Measurements from ENCODE around the gene ERCC2.

The ERCC2 gene

DNA sequence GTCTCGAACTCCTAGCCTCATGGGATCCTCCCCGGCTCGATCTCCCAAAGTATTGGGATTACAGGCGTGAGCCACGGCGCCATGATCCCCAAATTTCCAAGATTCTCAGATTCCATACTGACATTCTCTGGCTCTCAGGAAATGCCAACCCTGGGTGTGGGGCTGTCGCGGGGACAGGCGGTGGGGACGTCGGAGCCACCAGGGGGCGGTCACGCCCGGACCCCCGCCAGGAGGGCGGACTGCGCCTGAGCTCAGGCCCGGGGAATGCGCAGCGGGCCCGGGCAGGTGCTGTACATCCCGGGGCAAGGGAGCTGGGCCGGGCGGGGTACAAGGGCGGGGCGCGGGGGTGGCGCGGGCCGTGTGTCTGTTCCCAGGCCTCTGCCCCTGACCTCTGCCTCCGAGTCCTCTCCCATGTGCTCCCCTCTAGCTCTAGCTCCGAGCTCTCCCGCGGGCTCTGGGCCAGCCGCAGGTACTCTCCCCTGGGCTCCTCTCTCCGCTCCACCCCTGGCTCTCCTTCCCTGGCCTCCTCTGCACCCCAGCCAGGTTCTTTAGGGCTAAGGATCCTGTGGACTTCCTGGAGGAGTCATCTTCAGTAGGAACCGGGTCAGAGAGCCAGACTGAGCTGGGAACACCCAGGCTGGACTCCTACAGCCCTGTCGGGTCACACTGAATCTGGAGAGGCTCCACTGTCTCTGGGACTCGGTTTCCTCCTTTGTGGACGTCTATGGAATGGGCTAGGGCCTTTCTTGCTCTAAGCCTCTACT lies 32.1 kb upstream of the ERCC2 start:
- no peak for DNase-seq (ENCODE audit: low read depth in 2 of 3, low spot score in 2 of 3)

DNA sequence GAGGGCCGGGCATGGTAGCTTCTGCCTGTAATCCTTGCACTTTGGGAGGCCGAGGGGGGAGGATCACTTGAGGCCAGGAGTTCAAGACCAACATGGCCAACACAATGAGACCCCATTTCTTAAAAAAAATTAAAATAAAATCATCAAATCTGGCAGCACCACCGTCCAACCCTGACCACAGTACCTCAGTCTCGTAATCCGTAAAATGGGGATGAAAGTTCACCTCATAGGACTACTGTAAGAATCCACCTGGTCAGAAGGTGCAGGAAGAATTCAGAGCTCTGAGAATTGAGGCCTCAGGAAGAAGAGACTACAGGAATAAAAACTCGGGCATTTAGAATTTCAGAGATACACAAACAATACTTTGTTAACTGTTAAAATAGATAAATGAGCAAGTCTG lies 31.4 kb upstream of the ERCC2 start:
- DNase-seq (ENCODE audit: low read depth in 2 of 3, low spot score in 2 of 3), result no peak

DNA sequence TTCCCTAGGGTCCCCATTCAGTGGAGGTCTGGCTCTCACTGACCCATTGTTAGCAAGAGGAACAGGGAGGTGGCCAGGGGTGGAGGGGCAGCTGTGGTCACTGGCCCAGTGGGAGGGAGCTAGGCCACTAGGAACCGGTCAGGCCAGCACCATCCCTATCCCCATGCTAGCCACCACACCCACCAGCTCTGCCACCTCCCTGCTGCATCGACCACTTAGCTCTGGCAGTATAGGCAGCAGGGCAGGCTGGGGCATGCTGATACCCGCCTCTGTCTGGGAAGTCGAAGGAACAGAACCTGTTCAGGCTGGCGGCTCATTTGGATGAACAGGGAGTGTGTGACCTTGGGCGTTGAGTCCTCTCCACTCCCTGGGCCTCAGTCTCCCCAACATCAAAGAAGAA lies 29.8 kb upstream of the ERCC2 start:
- no peak for DNase-seq (ENCODE audit: low read depth in 2 of 3, low spot score in 2 of 3)

DNA sequence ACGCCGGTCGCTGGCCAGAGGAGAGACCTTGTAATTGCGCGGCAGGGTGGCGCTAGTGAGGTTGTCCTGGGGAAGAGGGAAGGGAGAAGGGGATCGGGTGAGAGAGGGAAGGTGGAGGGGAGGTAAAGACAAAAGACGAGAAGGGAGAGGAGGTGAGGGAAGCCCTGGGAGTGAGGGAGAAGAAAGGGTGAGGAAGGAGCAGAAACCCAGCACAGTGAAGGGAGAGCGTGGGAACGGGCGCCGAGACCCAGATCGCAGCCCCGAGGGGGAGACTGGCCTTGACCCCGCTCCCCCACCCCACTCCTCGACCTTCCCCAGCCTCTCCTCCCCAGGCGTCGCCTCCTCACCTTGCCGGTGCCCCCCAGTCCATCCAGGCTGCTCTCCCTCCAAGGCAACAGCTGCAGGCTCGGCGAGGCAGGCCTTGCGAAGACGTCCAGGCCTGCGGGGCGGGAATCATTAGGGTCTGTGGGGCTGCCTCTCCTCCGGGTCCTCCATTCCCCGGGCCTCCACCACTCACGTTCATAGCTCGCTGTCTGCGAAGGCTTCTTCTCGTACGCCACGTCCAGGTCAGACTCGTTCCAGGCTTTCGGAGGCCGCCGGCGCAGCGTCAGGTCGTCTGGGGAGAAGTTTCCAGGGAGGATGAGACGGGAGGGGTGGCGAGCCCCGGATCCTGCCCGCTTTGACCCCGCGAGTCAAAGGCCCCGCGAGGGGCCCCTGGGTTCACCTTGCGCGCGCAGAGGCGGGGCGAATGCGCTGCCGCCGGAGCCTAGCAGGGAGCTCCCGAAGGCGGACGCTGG lies 25.6 kb upstream of the ERCC2 start:
- no peak for DNase-seq (ENCODE audit: low read depth in 2 of 3, low spot score in 2 of 3)

DNA sequence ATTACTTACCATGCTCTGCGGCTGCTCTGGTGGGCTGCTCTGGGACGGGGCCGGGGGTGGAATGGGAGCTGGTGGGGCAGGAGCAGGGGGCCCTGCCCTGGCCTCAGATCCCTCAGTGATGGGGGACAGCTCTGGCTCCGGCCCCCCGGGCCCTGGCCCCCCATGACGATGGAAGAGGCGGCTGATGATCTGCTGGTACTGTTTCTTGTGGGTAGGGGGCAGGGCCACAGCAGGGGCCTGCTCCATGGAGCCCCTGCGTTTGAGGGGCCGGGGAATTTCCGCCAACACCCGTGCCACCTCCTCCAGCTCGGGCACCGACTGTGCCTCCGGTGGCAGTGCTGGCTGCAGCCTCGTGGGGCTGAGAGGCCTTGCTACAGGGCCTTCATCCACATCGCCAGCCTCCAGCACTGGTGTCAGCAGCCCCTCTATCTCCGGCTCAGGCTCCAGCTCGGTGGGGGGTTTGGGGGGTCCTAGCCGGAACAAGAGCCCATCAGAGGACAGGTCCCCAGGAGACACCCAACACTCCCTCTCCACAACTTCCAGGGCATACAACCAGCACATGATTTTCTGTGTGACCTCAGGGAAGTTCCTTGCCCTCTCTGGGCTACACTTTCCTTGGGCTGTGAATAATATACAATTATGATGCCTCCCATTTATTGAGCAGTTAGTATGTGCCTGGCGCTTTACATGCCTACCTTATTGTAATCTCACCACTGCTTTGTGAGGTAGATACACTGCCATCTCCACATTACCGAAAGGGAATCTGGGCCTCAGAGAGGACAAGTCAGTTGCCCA lies 21.7 kb upstream of the ERCC2 start:
- DNase-seq (ENCODE audit: low read depth in 2 of 3, low spot score in 2 of 3), result no peak

DNA sequence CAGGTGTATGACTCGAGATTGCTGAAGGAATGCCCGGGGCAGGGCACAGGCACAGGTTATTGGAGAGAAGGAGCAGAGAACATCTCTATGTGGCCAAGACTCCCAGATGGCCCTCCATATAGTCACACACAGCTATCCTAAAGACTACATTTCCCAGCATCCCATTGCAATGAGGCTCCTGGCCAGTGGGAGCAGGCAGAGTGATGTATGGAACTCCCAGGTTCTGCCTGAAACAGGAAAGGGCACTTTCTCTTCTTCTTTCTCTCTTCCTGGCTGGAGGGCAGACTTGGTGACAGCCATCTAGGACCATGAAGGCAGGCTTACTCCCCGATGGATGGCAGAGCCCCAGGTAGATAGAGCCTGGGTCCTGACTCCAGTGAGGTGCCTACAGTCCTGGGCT lies 21.0 kb upstream of the ERCC2 start:
- DNase-seq (ENCODE audit: low read depth in 2 of 3, low spot score in 2 of 3), result no peak

DNA sequence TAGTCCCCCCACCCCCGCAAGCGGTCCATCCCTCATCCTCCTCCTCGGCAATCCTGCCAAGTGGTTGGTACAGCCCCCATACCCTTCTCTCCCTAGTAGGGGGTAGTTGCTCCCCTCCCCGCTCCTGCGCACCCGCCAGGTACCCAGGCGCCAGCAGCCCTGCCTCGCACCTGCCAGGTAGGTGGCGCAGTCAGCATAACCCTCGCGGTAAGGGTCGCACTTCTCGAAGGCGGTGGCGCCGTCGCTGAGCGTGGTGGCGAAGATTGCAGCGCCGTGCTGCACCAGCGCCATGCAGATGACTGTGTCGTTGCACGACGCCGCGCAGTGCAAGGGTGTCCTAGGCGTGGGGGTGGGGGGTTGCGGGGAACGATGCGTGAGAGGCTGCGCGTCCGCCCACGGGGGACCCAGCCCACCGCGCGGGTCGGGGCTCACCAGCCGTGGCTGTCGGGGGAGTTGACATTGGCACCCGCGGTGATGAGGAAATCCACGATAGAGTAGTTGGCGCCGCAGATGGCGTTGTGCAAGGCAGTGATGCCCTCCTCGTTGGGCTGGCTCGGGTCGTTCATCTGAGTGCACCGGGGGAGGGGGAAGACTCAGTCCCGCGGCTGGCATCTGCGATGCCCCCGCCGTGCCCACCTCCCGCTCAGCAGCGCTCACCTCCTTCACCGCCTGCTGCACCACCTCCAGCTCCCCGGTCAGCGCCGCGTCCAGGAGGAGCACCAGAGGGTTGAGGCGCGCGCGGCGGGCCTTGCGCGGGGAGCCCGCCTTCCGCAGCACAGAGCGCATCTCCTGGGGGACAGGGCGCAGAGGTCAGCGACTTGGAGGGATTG lies 15.2 kb upstream of the ERCC2 start:
- DNase-seq (ENCODE audit: low read depth in 2 of 3, low spot score in 2 of 3), result no peak

DNA sequence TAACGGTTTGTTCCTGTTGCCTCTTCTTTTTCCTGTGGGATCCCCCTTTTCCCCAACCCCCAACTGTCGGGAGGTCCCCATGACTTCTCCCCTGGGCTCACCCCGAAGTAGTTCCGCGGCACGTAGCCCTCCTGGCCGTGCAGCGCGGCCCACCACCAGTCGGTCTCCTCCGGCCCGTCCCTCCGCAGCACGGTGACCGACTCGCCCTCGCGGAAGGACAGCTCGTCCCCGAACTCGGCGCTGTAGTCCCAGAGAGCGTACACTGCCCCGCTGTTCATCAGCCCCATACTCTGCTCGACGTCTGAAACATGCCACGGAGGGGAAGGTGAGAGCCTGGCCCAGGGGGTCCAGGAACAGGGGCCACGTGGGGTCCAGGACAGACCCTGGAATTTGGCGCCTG lies 12.1 kb upstream of the ERCC2 start:
- DNase-seq (ENCODE audit: low read depth in 2 of 3, low spot score in 2 of 3), result no peak

DNA sequence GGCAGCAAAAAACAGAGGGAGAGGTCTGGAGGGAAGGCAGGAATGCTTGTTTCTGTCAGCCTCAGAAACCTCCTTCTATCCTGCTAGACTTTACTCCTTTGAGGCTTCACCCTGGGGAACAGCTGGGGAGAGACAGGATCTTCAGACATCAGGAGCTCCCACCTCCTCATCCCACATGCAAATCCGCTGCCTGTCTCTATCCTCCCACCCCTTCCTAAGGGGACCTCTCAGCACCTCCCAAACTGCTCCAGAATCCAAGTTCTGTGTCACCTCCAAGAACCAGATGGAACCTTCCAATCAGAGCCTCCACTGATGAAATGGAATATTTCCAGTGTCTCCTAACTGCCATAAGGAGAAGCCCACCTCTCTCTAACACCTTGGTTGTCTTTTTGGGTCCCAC lies 9.7 kb upstream of the ERCC2 start:
- DNase-seq (ENCODE audit: low read depth in 2 of 3, low spot score in 2 of 3), result no peak

DNA sequence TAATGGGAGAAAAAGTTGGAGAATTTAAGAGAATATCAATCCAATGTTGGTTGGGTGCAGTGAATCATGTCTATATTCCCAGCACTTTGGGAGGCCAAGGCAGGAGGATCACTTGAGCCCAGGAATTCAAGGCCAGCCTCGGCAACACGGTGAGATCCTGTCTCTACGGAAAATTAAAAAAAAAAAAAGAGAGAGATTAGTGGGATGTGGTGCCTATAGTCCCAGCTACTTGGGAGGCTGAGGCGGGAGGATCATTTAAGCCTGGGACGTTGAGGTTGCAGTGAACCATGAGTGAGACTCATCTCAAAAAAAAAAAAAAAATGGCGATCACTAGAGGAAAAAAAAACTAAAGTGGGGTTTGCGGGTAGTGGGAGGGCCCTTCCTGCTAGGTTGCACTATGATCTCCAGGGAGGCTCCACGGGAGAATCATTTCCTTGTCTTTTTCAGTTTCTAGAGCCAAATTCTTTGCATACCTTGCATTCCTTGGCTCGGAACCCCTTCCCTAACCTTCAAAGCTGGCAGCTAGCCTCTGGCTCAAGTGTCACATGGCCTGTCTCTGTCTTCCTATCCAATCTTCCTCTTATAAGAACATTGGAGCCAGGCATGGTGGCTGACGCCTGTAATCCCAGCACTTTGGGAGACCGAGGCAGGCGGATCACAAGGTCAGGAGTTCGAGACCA lies 5.8 kb upstream of the ERCC2 start:
- DNase-seq (ENCODE audit: low read depth in 2 of 3, low spot score in 2 of 3), result no peak

DNA sequence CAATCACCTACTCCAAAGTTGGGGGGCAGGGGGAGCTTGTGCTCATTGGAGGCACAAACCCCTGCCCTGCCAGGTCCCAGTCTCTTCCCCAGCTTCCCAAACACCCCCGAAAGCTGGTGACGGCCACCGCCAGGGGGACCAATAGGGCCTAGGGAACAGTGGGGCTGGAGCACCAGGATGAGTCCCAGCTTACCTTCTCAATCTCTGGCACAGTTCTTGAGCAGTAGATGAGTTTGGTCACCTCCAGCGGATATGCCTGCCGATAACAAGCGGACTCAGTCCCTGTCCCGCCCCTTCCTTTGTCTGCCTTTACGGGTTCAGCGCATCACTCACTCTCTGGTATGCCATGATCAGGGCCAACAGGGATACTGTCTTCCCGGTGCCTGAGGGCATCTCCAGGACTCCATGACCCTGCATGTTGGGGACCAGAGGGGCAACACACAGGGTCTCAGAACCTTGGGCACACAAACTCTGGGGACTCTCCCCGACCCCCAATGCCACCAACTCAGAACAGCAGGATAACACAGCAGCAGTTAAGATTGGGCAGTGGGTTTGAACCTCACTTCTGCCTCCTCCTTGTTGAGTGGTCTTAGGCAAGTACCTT lies 1.5 kb downstream of the ERCC2 start:
- DNase-seq (ENCODE audit: low read depth in 2 of 3, low spot score in 2 of 3), result no peak

DNA sequence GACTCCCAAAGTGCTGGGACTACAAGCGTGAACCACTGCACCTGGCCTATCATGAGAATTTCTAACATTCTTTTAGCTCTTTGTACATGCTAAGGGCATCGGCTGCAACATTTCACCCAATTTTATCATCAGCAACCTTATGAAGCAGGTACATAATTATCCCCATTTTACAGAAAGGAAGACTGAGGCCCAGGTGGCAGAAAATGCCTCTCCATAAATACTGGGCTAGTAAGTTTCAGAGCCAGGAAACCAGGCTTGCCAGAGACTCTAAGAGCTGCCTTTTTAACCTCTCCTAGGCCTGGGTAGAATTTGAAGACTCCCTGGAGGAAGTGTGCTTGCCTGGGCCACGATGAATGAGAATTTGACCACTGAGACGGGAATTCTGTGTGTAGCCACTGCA lies 2.2 kb downstream of the ERCC2 start:
- DNase-seq (ENCODE audit: low read depth in 2 of 3, low spot score in 2 of 3), result no peak

DNA sequence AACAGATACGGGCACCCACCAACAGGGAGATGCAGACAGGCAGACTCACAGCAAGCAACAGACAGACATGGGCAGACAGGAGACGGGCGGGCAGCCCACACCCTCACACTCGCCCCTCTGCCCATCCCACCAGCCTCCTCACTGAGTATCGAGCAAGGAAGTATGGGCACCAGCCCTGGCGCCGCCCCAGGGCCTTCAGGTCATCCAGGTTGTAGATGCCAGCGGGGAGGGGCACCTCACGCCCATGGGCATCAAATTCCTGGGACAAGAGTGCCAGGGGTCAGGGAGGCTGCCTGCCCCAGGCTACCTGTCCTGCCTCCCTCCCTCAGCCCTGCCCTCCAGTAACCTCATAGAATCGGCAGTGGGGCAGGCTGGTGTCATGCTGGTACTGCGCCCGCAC lies 5.7 kb downstream of the ERCC2 start:
- DNase-seq (ENCODE audit: low read depth in 2 of 3, low spot score in 2 of 3), result no peak

DNA sequence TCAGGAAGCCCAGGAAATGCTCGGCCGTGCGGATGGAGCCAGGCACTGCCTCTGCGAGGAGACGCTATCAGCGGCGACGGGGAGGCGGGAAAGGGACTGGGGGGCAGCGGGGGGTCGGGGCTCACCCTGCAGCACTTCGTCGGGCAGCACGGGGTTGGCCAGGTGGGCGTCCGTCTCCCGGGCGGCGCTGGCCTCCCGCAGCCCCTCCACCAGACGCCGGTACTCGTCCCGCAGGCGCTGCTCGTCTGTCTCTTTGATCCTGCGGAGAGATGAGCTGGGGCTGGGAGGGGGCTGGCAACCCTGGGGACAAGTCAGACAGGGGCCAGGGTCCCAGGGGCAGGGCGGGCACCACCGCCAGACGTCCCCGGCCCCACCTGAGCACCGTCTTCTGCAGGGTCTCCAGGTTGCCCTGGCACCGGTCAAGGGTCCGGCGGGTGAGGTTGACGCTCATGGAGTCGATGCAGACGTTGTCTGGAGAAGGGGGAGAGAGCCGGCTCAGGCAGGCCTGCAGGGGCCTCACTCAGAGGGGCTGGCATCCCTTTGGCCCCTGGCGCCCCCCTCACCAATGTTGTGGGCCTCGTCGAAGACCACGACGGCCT lies 6.4 kb downstream of the ERCC2 start:
- DNase-seq (ENCODE audit: low read depth in 2 of 3, low spot score in 2 of 3), result no peak

DNA sequence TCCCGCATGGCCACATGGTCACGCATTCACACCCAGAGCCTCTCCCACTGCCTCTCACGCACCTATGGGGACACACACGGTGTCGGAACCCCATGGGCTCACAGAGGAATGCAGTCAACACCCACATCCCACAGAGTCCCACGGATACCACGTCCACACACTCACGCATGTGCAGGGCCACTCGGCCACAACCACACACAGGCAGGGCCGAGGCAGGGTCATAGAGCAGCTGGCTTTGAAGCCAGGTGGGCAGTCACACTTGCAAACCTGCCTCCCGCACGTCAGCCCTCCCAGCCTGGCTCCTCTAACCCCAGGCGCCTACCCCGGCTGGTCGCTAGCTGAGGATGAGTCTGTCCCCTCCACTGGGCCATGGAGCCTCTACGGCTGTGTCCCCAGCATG lies 8.1 kb downstream of the ERCC2 start:
- DNase-seq (ENCODE audit: low read depth in 2 of 3, low spot score in 2 of 3), result no peak

DNA sequence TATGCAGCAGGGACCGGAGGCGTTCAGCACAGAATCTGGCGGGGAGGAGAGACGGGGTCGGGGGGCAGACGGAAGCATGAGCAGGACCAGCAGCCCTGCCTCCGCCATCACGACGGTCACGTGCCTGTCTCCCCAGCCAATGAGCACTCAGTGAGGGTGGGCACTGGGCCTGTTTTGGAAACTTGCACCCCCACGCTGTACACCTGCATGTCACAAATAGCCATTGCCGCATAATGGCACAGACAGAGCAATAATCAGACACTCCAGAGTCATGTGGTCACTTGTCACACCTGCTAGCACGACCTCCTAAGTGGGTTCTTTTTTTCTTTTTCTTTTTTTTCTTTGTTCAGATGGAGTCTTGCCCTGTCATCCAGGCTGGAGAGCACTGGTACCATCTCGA lies 8.8 kb downstream of the ERCC2 start:
- DNase-seq (ENCODE audit: low read depth in 2 of 3, low spot score in 2 of 3), result no peak

DNA sequence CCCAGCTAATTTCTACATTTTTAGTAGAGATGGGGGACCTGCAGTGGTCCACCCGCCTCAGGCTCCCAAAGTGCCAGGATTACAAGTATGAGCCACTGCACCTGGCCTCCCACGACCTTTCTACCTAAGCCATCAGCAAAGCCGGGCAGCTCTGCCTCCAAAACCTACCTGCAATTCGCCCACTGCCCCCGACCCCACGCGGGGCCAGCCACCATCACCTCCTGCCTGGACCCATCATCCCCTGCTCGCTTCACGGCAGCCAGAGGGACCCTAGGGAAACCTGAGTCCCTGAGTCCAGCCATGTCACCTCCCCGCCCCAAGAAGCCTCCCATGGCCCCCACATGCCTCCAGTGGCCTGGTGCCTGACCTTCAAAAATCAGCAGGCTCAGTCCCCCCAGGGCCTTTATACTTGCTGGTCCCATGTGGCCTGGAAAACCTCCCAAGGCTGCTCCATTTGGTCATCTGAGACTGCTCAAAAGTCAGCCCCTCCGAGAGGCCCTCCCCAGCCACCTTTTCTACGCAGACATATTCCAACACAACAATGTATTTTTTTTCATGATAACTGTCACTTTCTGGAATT lies 12.1 kb downstream of the ERCC2 start:
- no peak for DNase-seq (ENCODE audit: low read depth in 2 of 3, low spot score in 2 of 3)

DNA sequence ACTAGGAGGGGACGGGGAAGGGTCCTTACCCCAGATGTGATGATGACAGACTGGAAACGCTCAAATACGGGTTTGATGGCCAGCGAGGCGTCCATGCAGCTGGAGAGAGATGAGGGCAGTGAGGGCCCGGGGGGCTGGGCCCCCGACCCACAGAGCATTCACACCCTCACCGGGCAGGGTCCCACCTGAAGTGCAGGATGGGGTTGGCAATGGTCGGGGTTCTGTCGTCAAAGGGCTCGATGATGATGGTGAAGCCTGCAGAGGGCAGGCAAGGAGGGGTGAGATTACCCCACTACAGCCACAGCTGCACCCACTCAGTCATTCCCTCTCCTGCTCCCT lies 13.0 kb downstream of the ERCC2 start:
- no peak for DNase-seq (ENCODE audit: low read depth in 2 of 3, low spot score in 2 of 3)

DNA sequence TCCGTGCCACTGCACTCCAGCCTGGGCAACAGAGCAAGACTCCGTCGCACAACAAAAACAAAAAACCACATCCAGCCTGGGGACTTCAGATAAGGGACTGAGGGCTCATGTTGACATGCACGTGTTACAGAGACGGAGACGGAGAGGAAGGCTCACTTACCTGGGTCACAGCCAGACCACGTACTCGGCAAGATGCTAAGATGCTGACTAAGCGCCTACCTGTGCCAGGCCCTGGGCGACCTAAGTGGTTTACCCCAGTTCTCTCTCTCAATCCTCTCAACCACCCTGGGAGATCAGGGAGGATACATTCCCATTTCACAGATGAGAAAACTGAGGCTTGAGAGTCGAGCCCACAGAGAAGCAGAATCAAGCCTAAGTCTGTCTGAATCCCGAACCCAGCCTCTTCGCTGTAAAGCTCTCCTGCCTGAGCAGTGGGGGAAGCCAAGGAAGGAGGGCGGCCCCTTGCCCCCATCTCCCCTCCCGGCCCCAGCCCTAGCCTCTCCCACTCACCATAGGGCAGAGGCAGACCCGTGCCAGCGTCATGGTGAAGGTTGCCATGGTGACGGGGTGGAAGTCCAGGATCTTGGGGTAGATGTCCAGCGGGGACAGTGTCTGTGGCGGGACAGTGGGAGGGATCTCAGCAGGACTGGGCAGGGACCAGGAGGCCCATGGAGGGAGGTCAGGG lies 13.5 kb downstream of the ERCC2 start:
- DNase-seq (ENCODE audit: low read depth in 2 of 3, low spot score in 2 of 3), result no peak
